Stimulated activated CD8-positive, alpha-beta memory T cell treated with anti-CD3 and anti-CD28 coated beads, Interleukin-15, amount 100 ng/mL, for 48 hours (primary cell): ENCODE data around the gene MPIG6B.

Experiments
- DNase-seq, 2 donors: peaks; one replicate each; pipeline ENCODE4 v3.0.0-alpha.2; 2020; ENCODE audit warnings: low read depth in 2 of 2

The MPIG6B gene

GRCh38 chr6:31767096-31767645 is 44.0 kb downstream of the MPIG6B start:
- no peak for DNase-seq

GRCh38 chr6:31768363-31769257 is 45.4 kb downstream of the MPIG6B start:
- no peak for DNase-seq

GRCh38 chr6:31769684-31770371 is 46.7 kb downstream of the MPIG6B start:
- peak; percentile 65 to 74 for DNase-seq

- DNase-seq: no peak
Observed at GRCh38 chr6:31770860-31771259, 47.7 kb downstream of the MPIG6B start.

- no peak for DNase-seq
Observed at GRCh38 chr6:31771992-31772358, 48.8 kb downstream of the MPIG6B start.

- no peak for DNase-seq
Observed at GRCh38 chr6:31775184-31775583, 52.0 kb downstream of the MPIG6B start.

GRCh38 chr6:31775633-31776484 is 52.7 kb downstream of the MPIG6B start:
- DNase-seq: no peak
